ENCODE data around the gene PCDHB10.
A peak's percentile ranks its signal among the peaks of the same experiment; 100 is the strongest.
"Not testable (repeated sequence)": the region's sequence is repeated elsewhere in the genome, so short reads cannot be mapped to it uniquely, and the experiment has no call there.

The PCDHB10 gene

DNA sequence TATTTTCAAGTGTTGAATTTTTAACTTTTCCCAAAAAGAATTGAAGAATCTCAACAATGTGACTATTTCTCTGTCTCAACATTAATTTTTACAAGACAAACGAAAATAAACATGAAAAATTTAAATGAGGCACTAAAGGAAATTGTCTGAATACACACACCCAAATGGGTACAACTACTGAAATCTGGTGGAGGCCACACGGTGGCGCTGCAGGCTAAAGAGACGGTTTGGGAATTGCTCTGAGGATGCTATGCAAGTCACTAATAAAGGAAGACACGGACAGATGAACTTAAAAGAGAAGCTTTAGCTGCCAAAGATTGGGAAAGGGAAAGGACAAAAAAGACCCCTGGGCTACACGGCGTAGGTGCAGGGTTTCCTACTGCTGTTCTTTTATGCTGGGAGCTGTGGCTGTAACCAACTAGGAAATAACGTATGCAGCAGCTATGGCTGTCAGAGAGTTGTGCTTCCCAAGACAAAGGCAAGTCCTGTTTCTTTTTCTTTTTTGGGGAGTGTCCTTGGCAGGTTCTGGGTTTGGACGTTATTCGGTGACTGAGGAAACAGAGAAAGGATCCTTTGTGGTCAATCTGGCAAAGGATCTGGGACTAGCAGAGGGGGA, at the start of gene PCDHB10:
Gene PCDHB10, plus strand, starts transcription at position 244 of the 616 bp plus-strand sequence. Its CDS starts 200 bp downstream, at position 444.
- DNase-seq, result peak; percentile 47 to 49

DNA sequence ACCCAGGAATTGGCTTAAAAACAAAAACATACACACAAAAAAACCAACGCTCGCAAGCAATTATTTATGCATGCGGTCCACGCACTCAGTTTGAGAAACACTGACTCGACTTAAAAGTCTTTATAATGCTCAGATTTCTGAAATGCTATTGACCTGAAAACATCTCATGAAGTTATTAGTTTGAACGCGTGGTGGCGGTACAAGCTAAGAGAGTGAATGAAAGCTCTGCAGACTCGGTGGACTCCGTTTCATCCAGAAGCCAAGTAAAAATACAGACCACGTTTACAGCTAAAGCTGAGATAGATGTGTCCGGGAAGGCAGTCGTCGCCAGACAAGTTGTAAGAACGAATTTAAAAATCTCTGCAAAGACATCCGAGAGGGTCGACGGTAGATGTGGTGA, 42.3 kb upstream of the PCDHB10 start, which contains the start of gene PCDHB6:
Gene PCDHB6, plus strand, starts transcription at position 246 of the 400 bp plus-strand sequence. CDS start 201 bp downstream, outside the sequence.
- DNase-seq, result no peak

DNA sequence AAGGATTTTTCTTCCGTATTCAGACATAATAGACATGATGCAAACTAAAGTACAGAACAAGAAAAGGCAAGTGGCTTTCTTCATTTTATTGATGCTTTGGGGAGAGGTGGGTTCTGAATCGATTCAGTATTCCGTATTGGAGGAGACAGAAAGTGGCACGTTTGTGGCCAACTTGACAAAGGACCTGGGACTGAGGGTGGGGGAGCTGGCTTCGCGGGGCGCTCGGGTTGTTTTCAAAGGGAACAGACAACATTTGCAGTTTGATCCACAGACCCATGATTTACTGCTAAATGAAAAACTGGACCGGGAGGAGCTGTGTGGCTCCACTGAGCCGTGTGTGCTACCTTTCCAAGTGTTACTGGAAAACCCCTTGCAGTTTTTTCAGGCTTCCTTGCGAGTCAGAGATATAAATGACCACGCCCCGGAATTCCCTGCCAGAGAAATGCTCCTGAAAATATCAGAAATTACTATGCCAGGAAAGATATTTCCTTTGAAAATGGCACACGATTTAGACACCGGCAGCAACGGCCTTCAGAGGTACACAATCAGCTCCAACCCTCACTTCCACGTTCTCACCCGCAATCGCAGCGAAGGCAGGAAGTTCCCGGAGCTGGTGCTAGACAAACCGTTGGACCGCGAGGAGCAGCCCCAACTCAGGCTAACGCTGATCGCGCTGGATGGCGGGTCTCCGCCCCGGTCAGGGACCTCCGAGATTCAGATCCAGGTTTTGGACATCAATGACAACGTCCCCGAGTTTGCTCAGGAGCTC, 41.7 kb upstream of the PCDHB10 start:
- DNase-seq, result no peak

DNA sequence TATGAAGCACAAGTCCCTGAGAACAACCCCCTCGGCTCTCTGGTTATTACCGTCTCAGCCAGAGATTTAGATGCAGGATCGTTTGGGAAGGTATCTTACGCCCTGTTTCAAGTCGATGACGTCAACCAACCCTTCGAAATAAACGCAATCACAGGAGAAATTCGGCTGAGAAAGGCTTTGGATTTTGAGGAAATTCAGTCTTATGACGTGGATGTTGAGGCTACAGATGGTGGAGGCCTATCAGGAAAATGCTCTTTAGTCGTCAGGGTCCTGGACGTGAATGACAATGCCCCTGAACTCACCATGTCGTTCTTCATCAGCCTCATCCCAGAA, 41.2 kb upstream of the PCDHB10 start:
- no peak for DNase-seq

DNA sequence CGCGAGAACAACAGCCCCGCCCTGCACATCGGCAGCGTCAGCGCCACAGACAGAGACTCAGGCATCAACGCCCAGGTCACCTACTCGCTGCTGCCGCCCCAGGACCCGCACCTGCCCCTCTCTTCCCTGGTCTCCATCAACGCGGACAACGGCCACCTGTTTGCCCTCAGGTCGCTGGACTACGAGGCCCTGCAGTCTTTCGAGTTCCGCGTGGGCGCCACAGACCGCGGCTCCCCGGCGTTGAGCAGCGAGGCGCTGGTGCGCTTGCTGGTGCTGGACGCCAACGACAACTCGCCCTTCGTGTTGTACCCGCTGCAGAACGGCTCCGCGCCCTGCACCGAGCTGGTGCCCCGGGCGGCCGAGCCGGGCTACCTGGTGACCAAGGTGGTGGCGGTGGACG, 40.5 kb upstream of the PCDHB10 start:
- DNase-seq, result not testable (repeated sequence)

DNA sequence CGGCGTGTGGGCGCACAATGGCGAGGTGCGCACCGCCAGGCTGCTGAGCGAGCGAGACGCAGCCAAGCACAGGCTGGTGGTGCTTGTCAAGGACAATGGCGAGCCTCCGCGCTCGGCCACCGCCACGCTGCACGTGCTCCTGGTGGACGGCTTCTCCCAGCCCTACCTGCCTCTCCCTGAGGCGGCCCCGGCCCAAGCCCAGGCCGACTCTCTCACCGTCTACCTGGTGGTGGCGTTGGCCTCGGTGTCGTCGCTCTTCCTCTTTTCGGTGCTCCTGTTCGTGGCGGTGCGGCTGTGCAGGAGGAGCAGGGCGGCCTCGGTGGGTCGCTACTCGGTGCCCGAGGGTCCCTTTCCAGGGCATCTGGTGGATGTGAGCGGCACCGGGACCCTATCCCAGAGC, 40.1 kb upstream of the PCDHB10 start:
- not testable (repeated sequence) for DNase-seq

DNA sequence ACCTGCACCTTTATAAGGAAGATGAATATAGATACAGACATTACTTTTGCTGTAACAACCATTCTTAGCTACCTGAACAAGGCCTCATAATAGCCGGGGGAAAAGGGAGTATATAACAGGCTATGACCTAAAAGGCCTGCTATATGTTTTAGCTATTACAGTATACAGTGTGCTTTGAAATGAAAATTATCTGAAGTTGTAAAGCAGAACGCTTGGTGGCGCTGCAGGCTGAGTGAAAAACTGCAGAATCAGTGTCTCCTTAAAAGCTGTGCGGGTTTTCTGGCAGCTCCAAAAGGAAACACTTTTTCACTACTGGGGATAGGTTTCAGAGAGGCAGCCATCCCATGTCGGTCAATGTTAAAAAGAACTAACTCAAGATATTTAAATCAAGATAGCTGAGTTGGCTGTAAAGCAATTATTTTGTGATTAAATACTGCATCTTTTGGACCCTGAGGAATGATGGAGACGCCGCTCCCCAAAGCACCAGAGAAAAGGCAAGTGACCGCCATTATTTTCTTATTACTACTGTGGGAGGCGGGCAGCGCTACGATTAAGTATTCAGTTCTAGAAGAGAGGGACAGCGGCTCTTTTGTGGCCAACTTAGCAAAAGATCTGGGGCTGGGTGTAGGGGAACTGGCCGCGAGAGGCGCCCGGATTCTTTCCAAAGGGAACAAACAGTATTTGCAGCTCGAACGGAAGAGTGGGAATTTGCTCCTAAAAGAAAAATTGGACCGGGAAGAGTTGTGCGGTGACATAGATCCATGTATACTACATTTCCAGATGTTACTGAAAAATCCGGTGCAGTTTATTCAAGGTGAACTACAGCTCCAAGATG, 36.4 kb upstream of the PCDHB10 start:
- DNase-seq, result peak in 1 of 2 experiments; percentile 29

DNA sequence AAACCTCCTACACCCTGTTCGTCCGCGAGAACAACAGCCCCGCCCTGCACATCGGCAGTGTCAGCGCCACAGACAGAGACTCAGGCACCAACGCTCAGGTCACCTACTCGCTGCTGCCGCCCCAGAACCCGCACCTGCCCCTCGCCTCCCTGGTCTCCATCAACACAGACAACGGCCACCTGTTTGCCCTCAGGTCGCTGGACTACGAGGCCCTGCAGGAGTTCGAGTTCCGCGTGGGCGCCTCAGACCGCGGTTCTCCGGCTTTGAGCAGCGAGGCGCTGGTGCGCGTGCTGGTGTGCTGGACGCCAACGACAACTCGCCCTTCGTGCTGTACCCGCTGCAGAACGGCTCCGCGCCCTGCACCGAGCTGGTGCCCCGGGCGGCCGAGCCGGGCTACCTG, 34.8 kb upstream of the PCDHB10 start:
- DNase-seq, result not testable (repeated sequence)

DNA sequence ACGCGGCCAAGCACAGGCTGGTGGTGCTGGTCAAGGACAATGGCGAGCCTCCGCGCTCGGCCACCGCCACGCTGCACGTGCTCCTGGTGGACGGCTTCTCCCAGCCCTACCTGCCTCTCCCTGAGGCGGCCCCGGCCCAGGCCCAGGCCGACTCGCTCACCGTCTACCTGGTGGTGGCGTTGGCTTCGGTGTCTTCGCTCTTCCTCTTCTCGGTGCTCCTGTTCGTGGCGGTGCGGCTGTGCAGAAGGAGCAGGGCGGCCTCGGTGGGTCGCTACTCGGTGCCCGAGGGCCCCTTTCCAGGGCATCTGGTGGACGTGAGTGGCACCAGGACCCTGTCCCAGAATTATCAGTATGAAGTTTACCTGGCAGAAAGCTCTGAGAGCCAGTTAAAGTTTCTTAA, 34.3 kb upstream of the PCDHB10 start:
- DNase-seq, result not testable (repeated sequence)

DNA sequence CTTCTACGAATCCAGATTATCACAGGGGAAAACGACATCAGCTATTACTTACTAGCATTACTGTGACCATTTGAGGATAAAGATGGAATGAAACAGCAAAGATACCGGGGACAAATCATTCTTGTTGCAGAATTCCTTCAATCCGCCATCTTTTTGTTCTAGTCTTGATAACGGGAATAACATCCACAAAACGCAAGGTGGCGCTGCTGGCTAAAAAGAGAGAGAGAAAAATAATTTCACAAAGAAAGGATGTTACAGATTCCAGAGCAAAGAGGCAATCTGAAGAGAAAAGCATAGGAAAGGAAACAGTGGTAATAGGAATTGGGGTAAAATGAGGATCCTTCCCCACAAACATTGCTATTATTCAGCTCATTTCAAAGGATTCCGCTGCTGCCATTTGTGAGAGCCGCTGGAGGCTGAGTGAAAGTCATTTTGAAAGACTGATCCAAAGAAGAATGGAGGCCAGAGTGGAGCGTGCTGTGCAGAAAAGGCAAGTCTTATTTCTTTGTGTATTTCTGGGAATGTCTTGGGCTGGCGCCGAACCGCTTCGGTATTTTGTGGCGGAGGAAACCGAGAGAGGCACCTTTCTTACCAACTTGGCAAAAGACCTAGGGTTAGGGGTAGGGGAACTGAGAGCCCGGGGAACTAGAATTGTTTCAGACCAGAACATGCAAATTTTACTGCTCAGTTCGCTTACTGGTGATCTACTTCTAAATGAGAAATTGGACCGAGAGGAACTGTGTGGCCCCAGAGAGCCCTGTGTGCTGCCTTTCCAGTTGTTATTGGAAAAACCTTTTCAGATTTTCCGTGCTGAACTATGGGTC, 19.6 kb upstream of the PCDHB10 start, which contains the start of gene PCDHB7:
Gene PCDHB7, plus strand, starts transcription at position 264 of the 824 bp plus-strand sequence. Its CDS starts 192 bp downstream, at position 456.
- peak; percentile 13 to 41 for DNase-seq

DNA sequence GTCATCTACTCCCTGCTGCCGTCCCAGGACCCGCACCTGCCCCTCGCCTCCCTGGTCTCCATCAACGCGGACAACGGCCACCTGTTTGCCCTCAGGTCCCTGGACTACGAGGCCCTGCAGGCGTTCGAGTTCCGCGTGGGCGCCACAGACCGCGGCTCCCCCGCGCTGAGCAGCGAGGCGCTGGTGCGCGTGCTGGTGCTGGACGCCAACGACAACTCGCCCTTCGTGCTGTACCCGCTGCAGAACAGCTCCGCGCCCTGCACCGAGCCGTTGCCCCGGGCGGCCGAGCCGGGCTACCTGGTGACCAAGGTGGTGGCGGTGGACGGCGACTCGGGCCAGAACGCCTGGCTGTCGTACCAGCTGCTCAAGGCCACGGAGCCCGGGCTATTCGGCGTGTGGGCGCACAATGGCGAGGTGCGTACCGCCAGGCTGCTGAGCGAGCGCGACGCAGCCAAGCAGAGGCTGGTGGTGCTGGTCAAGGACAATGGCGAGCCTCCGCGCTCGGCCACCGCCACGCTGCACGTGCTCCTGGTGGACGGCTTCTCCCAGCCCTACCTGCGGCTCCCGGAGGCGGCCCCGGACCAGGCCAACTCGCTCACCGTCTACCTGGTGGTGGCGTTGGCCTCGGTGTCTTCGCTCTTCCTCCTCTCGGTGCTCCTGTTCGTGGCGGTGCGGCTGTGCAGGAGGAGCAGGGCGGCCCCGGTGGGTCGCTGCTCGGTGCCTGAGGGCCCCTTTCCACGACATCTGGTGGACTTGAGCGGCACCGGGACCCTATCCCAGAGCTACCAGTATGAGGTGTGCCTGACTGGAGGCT, 17.7 kb upstream of the PCDHB10 start:
- not testable (repeated sequence) for DNase-seq

DNA sequence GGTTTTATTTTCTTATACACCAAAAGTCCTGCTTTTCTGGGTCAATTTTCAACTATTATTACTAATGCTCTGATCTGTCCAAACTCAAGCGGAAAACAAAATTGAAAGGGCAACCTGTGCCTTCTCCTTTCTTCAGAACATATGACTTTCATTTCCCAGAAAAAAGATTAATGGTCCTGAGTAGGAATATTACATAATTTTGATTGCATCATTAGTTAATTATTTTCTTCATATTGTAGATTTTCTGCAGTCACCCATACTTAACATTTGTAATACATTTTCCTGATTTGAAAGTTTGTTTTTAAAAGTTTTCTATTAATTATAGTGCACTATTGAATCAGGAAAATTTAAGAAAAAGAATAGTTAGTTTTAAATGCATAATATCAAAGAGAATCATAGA, 16.2 kb upstream of the PCDHB10 start:
- no peak for DNase-seq

DNA sequence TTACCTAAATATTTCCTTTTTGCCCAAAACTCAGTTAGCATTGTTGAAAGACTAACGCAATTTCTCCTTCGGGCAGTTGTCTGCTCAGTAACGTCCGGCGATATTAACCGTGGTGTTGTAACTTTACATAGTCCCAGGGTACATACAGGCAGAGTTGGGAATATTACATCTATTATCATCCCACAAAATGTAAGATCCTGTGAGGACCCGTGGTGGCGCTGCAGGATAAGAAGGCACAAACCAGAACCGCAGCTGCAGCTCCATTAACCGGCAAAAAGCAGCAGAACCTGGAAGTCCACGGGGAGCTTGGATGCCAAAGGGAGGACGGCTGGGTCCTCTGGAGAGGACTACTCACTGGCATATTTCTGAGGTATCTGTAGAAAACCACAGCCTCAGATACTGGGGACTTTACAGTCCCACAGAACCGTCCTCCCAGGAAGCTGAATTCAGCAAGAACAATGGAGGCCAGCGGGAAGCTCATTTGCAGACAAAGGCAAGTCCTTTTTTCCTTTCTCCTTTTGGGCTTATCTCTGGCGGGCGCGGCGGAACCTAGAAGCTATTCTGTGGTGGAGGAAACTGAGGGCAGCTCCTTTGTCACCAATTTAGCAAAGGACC, 14.5 kb upstream of the PCDHB10 start, which contains the start of gene PCDHB8:
Gene PCDHB8, plus strand, starts transcription at position 214 of the 615 bp plus-strand sequence. Its CDS starts 245 bp downstream, at position 459.
- DNase-seq, result not testable (repeated sequence)

DNA sequence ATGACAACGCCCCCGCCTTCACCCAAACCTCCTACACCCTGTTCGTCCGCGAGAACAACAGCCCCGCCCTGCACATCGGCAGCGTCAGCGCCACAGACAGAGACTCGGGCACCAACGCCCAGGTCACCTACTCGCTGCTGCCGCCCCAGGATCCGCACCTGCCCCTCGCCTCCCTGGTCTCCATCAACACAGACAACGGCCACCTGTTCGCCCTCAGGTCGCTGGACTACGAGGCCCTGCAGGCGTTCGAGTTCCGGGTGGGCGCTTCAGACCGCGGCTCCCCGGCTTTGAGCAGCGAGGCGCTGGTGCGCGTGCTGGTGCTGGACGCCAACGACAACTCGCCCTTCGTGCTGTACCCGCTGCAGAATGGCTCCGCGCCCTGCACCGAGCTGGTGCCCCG, 12.8 kb upstream of the PCDHB10 start:
- not testable (repeated sequence) for DNase-seq

DNA sequence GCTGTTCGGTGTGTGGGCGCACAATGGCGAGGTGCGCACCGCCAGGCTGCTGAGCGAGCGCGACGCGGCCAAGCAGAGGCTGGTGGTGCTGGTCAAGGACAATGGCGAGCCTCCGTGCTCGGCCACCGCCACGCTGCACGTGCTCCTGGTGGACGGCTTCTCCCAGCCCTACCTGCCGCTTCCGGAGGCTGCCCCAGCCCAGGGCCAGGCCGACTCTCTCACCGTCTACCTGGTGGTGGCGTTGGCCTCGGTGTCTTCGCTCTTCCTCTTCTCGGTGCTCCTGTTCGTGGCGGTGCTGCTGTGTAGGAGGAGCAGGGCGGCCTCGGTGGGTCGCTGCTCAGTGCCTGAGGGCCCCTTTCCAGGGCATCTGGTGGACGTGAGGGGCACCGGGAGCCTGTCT, 12.3 kb upstream of the PCDHB10 start:
- not testable (repeated sequence) for DNase-seq

DNA sequence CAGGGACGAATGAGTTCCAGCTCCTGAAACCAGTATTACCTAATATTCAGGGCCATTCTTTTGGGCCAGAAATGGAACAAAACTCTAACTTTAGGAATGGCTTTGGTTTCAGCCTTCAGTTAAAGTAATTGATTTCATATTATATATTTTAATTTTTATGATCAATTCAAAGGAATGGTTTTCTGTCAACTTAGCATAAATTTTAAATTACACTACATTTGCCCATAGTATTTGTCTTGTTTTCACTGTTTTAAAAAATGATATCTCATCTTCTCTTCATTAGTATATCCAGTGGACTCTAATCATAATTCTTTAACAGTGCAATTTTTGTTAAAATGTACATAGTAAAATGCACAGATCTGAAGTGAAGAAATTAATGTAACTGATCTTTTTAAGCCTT, 11.8 kb upstream of the PCDHB10 start:
- DNase-seq, result no peak

DNA sequence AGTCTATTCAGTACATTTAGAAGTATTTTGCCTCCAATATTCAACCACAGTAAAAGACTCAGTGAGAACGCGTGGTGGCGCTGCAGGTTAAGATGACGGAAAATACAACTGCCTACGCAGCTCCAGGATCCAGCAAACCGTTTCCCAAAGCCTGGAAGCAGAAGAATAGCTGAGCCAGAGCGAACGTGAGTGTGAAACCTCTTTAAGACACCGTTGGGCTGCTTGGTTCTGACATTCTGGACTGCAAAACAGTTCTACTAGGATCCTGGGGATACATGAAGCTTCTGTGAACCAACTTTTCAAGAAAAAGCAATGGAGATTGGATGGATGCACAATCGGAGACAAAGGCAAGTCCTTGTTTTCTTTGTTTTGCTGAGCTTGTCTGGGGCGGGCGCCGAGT, 9.9 kb upstream of the PCDHB10 start, which contains the start of gene PCDHB16:
Gene PCDHB16, plus strand, starts transcription at position 140 of the 400 bp plus-strand sequence. Its CDS starts 173 bp downstream, at position 313.
- DNase-seq, result no peak

DNA sequence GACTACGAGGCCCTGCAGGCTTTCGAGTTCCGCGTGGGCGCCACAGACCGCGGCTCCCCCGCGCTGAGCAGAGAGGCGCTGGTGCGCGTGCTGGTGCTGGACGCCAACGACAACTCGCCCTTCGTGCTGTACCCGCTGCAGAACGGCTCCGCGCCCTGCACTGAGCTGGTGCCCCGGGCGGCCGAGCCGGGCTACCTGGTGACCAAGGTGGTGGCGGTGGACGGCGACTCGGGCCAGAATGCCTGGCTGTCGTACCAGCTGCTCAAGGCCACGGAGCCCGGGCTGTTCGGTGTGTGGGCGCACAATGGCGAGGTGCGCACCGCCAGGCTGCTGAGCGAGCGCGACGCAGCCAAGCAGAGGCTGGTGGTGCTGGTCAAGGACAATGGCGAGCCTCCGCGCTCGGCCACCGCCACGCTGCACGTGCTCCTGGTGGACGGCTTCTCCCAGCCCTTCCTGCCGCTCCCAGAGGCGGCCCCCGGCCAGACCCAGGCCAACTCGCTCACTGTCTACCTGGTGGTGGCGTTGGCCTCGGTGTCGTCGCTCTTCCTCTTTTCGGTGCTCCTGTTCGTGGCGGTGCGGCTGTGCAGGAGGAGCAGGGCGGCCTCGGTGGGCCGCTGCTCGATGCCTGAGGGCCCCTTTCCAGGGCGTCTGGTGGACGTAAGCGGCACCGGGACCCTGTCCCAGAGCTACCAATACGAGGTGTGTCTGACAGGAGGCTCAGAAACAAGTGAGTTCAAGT, 7.9 kb upstream of the PCDHB10 start:
- DNase-seq, result not testable (repeated sequence)

DNA sequence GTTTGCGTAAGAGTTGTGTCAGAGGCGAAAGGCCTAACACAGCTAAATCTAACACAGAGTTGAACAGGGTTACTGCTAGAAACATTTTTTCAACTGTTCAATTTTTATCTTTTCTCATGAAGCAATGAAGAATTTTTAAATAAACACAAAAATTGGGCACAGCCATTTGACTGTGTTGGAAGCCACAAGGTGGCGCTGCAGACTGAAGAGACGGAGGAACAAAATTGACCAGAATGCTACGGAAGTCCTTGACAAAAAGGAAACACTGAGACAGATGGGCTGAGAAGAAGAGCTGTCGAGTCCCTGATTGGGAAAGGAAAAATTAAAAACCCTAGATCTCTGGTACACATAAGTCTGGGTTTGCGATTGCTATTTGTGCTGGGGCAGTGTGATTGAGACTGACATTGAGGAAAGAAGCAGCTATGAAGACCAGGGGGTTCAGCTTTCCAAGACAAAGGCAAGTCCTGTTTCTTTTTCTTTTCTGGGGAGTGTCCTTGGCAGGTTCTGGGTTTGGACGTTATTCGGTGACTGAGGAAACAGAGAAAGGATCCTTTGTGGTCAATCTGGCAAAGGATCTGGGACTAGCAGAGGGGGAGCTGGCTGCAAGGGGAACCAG, 5.1 kb upstream of the PCDHB10 start, which contains the start of gene PCDHB9:
Gene PCDHB9, plus strand, starts transcription at position 265 of the 616 bp plus-strand sequence. Its CDS starts 158 bp downstream, at position 423.
- DNase-seq, result peak; percentile 59 to 74

Data from AML-193 (cell line).